DMS 273 (cell line): ENCODE results near the gene KSR2.
"Not testable (repeated sequence)": the region's sequence is repeated elsewhere in the genome, so short reads cannot be mapped to it uniquely, and the experiment has no call there.

Experiments
- DNase-seq: peaks from one replicate; lab custom pipeline; 2025; ENCODE audit not compliant: unreplicated experiment; lab: John Stamatoyannopoulos, UW

Gene KSR2

DNA sequence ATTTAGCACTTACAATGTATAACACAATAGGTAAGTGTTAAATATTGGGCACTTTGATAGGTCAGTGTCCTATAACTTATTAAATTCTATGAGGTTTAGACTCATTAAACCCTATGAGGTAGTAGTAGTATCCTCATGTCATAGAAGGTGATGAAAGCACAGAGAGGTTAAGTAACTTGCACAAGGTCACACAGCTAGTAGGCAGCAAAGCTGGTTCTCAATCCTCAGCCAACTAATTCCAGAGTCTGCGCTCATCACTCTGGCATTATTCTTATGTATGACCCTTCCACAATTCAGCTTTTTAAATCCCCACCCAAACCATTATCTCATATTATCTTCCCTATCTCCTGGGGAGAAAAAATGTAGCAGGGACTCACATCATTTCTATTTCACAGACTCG is 141.1 kb downstream of the KSR2 start:
- DNase-seq: no peak

DNA sequence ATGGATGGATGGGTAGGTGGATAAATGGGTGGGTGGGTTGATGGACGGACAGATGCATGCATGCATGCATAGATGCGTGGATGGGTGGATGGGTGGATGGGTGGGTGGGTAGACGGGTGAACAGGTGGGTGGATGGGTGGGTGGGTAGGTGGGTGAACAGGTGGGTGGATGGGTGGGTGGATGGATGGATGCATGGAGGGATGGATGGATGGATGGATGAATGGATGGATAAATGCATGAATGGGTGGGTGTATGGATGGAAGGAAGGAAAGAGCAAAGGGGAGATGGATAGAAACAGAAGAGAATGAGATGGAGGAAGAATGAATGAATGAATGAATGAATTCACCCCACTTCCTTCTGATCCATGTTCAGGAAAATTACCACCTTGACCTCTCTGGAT is 143.0 kb downstream of the KSR2 start:
- no peak for DNase-seq

GRCh38 chr12:117821480-117822175 is 147.2 kb downstream of the KSR2 start:
- no peak for DNase-seq

DNA sequence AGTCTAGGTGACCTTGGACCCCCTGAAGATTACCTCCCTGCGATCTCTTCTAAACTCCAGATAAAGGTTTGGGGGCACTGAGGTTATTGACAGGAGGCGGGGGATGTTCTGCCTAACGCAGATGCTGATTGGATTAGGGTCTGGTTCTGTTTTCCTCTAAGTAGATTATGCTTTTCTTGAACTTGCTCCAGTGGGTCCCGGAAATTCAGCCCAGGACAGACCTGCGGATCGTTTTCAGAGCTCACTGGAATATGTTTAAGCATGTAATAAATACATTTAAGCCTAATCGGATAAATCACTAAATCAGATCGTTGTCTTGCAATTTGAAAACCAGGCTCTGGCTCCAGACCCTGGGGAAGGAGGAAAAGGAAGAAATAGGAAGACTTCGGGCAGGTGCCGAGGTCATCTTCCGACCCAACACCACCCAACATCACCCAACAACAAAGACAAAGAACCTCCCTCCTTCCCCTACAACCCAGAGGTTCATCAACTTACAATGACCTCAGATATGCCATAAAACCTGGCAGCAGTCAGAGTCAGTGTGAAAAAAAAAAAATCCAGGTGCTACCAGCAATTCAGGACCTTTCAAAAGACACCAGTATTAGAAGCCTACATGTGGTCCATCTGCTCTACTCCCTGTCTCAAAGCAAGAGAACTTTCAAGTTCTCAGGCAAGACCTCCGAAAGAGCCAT is 148.4 kb downstream of the KSR2 start:
- no peak for DNase-seq

DNA sequence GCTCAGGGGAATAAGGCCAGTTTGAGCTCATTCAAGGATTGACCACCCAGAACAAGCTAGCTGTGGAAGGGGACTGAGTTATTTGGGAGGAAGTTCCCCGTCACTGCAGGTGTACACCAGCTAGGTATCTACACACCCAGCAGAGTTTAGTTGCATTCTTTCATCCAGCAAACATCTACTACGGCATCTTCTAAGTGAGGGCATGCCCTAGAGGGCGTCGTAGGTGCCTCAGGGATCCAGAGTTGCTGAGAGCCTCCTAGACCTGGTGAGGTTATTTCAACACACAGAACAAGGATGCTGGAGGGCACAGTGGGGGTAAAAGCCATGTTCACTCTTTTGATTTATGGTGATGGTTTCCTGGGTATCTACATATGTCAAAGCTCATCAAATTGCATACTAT is 149.6 kb downstream of the KSR2 start:
- DNase-seq: no peak

GRCh38 chr12:117818400-117818799 is 150.4 kb downstream of the KSR2 start:
- no peak for DNase-seq

DNA sequence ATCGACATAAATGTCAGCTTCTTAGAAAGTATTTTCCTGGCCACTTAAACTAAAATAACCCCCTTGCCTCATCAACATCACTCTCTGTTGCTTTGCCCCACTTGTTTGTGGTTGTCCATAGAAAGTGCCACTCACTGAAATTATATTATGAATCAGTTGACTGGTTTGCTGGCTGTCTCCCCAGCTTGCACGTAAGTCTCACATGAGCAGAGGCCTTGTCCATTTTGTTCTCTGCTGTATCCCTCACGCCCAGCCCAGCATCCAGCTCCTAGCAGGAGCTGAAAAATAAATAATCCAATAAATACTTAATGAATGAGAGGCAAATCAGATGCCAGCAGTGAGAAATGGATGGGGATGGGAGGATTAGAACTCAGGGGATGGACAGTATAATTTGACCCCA is 159.3 kb downstream of the KSR2 start:
- DNase-seq: no peak

GRCh38 chr12:117807946-117808345 is 160.8 kb downstream of the KSR2 start:
- no peak for DNase-seq

DNA sequence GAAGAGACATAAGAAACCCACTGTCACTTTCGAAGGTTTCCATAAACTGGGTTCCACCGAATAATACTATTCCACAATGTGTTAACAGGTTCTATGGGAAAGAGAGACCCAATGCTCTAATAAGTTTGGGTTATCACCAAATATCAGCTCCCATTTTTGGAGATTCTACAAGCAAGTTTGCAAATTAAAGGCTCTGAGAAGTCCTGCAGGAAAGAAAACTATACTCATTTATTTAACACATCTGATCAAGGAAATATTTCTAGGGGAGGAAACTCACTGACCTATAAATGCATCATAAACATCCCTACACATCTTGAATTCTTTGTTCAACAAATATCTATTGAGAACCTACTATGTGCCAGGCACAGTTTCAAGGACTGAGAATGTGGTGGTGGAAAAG is 161.4 kb downstream of the KSR2 start:
- DNase-seq: no peak

DNA sequence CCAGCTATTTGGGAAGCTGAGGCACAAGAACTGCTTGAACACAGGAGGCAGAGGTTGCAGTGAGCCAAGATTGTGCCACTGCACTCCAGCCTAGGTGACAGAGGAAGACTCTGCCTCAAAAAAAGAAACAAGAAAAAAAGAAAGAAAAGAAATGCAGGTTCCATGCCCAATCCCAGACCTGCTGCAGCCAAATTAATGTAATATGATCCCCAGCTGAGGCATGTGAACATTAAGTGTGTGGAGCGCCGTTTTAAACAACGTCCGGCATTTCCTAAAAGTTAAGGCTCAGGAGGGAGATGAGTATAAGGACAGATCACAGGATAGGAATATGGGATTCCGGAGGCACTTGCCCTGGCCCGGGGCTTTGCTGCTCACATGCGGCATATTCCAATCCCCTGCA is 162.9 kb downstream of the KSR2 start:
- DNase-seq: peak; percentile 46

GRCh38 chr12:117803001-117803400 is 165.8 kb downstream of the KSR2 start:
- no peak for DNase-seq

GRCh38 chr12:117800711-117801110 is 168.1 kb downstream of the KSR2 start:
- not testable (repeated sequence) for DNase-seq

- no peak for DNase-seq
Observed at GRCh38 chr12:117797202-117797601, 171.6 kb downstream of the KSR2 start.

DNA sequence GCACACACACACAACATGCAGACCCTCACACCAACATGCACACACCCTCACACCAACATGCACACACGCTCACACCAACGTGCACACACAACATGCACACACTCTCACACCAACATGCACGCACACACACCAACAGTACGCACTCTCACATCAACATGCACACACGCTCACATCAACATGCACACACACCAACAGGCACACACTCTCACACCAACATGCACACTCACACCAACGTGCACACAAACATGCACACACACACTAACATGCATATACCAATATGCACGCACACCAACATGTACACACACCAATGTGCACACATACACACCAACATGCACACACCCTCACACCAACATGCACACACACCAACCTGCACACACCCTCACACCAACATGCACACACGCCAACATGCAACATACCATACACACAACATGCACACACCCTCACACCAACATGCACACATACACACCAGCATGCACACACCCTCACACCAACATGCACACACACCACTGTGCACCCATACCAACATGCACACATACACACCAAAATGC is 175.8 kb downstream of the KSR2 start:
- DNase-seq: no peak

GRCh38 chr12:117792471-117792870 is 176.3 kb downstream of the KSR2 start:
- no peak for DNase-seq

GRCh38 chr12:117790948-117791347 is 177.8 kb downstream of the KSR2 start:
- no peak for DNase-seq

DNA sequence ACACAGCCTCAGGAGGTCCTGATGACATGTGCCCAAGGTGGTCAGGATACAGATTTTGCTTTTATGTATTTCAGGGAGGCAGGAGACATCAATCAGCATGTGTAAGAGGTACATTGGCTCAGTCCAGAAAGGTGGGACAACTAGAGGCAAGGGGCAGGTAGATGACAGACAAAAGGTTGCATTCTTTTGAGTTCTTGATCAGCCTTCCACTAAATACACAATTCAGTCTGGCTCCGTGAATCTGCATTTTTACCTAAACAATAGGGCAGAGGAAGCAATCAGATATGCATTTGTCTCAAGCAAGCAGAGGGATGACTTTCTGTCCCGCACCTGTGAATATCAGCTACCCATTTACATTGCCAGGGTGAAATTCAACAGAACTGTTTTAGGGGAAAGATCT is 178.6 kb downstream of the KSR2 start:
- DNase-seq: no peak

DNA sequence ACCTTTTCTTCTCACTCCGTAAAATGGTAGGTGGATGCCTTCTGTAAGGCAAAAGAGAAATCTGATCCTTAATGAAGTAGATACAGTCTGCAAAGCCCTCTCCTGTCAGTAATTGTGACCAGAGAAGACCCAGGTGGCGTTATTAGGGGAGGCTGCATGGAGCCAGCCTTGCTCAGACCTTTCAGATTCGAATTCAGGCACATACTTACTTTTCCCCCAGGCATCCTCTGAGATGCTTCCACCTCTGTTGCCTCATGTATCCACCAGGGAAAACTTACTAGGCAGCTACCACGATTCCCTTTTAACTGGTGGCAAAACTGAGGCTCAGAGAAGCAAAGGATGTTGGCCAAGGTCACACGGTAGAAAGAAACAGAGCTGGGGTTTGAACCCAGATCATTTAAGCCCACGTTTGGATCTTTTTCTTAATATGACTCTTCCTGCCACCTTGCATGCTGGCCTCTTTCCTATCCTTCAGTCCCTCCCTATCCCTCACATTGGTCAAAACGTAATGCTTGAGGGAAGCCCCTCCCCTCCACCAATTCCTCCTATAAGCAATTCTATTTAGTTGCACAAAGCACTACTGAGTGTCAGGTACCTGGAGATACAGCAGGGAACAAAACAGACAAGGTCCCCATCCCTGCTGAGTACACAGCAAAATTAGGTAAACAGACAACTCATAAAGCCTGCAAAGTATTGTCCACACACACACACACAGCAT is 179.4 kb downstream of the KSR2 start:
- DNase-seq: no peak

- no peak for DNase-seq
Observed at GRCh38 chr12:117778656-117779055, 190.1 kb downstream of the KSR2 start.

DNA sequence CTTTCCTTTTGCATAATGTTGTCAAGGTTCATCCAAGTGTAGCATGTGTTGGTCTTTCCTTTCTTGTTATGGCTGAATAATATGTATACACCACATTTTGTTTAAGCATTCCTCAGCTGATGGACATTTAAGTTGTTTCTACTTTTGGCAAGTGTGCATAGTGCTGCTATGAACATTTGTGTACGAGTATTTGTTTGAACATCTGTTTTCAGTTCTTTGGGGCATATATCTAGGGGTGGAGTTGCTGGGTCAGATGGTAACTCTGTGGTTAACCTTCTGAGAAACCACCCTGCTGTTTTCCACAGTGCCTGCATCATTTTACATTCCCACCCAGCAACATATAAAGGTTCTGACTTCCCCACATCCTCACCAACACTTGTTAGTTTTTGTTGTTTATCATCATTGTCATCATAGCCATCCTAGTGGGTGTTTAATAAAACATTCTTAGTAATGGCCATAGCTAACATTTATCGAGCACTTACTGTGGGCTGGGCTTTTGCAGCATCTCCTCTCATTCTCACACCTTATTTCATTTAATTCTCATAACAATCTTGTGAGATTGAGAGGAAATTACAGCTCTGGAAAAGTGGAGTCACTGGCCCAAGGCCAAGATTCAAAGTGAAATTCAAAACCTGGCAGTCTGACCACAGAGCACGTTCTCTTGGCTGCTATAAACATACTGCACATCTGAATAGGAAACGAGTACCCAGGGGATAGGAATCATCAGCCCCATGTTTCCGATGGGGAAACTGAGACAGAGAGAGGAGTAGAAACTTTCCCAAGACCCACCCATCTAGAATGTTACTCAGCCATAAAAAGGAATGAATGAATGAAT is 193.6 kb downstream of the KSR2 start:
- DNase-seq: peak; percentile 15

DNA sequence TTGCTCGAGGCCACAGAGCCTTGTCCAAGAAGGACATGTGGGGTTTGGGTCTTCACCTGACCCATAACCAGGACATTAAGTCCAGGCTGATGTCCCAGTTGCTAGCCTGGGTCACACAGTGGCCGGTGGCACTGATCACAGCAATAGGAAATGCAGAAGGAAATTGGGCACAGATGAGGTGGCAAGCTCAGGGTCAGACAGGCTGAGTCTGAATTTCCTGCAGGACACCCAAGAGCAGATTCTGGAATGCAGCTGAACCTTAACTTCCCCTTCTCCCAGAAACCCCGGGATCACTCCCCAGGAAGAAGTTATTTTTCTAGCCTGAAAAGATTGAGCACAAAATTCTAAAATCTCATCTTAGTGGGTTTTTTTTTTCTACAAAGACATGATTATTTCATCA is 199.9 kb downstream of the KSR2 start:
- DNase-seq: no peak
